ENCODE measurements around the gene OR52A5.

DNA sequence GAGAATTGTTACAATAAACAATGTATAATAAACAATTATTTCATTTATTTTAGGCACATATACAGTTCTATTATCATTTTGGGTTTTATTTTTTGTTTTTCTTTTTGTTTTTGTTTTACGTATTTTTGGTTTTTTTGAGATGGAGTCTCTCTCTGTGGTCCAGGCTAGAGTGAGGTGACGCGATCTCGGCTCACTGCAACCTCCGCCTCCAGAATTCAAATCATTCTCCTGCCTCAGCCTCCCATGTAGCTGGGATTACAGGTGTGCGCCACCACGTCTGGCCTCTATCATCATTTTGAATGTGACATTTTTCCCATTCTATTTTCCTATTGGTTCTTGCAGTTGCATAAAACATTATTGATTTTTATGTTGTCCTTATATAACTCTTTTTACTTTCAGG lies 36.8 kb upstream of the OR52A5 start:
- TF ChIP-seq EZH2 (IDR thresholded peaks at IDR 0.05; ENCODE audit: borderline replicate concordance, insufficient read depth, low read depth, low read length, poor library complexity, severe bottlenecking), result no peak
- no peak for TF ChIP-seq CTCF (IDR thresholded peaks at IDR 0.05)
